ENCODE data around the gene DIAPH3.

- TF ChIP-seq POLR2AphosphoS5 (IDR thresholded peaks at IDR 0.05), result no peak
- TF ChIP-seq EP300 (IDR thresholded peaks at IDR 0.05), result no peak
- TF ChIP-seq CTCF (IDR thresholded peaks at IDR 0.05), result no peak
- TF ChIP-seq POLR2A (IDR thresholded peaks at IDR 0.05), result no peak
These were observed 284.4 kb downstream of the DIAPH3 start for GRCh38 chr13:59879281-59879680.

All from sigmoid colon (tissue), 4 donors.